Spleen (tissue), 11 donors: ENCODE results near the gene PRSS38. TPM values are rescaled to one million over a fixed set of nuclear protein-coding genes. Genes with fewer than 3 reads are reported as not detected.
A peak's percentile ranks its signal among the peaks of the same experiment; 100 is the strongest.

Experiments used
- DNase-seq: peaks from one replicate; pipeline ENCODE4 v3.0.0-alpha.2; 2020
- H3K27ac ChIP-seq, 8 donors: fragments of 200-600 bp; sonication (generic) in 7 of 8; 1 replicate in 4 of 8; 2 replicates in 4 of 8; pipeline versions ENCODE4 v1.5.0 to v1.8.0; 2016 to 2021; ENCODE audit warnings: inconsistent platforms in 4 of 8, mild to moderate bottlenecking in 4 of 8, moderate library complexity in 1 of 8
- H3K27me3 ChIP-seq, 7 donors: fragments of 200-600 bp; sonication (generic) in 6 of 7; replicated peaks in 1 of 7; 1 replicate in 4 of 7; 2 replicates in 3 of 7; pipeline versions ENCODE4 v1.5.0 to v1.8.0; 2016 to 2021; ENCODE audit warnings: inconsistent platforms in 3 of 7, mild to moderate bottlenecking in 1 of 7
- H3K36me3 ChIP-seq, 6 donors: fragments of 200-600 bp; sonication (generic) in 5 of 6; 1 replicate in 4 of 6; 2 replicates in 2 of 6; pipeline versions ENCODE4 v1.5.0 to v1.8.0; 2016 to 2021; ENCODE audit warnings: inconsistent platforms in 2 of 6
- H3K4me1 ChIP-seq, 6 donors: fragments of 200-600 bp; sonication (generic) in 5 of 6; 1 replicate in 3 of 6; 2 replicates in 3 of 6; pipeline versions ENCODE4 v1.5.0 to v1.8.0; 2016 to 2021; ENCODE audit warnings: inconsistent platforms in 3 of 6
- H3K4me3 ChIP-seq, 8 donors: fragments of 200-600 bp; sonication (generic) in 7 of 8; 1 replicate in 4 of 8; 2 replicates in 4 of 8; pipeline versions ENCODE4 v1.5.0 to v1.8.0; 2016 to 2021; ENCODE audit warnings: inconsistent platforms in 4 of 8, mild to moderate bottlenecking in 4 of 8, moderate library complexity in 2 of 8
- H3K9me3 ChIP-seq, 8 donors: fragments of 200-600 bp; sonication (generic) in 7 of 8; 1 replicate in 4 of 8; 2 replicates in 4 of 8; pipeline versions ENCODE4 v1.5.0 to v1.8.0; 2016 to 2021; ENCODE audit warnings: inconsistent platforms in 4 of 8
- CTCF ChIP-seq, 11 experiments: fragments of 200-600 bp in 7 of 11; fragments of 450-650 bp in 4 of 11; sonication (generic) in 4 of 11; IDR thresholded peaks in 8 of 11; conservative IDR thresholded peaks in 3 of 11; 1 replicate in 7 of 11; 2 replicates in 4 of 11; pipeline versions ENCODE4 v1.4.0 to v1.8.0; 2016 to 2021; ENCODE audit warnings: antibody characterized with exemption in 11 of 11, inconsistent platforms in 4 of 11, mild to moderate bottlenecking in 1 of 11
- POLR2A ChIP-seq, 3 donors: fragments of 450-650 bp; IDR thresholded peaks; one replicate each; pipeline ENCODE4 v1.5.1; 2017; ENCODE audit warnings: antibody characterized with exemption in 3 of 3, mild to moderate bottlenecking in 1 of 3
- POLR2AphosphoS5 ChIP-seq, 3 donors: sonication (generic); formaldehyde crosslinking; IDR thresholded peaks; one replicate each; pipeline ENCODE4 v1.5.1; 2017; ENCODE audit warnings: antibody characterized with exemption in 3 of 3
- WGBS, 5 donors: extraction: QIAGEN DNeasy Blood & Tissue Kit in 3 of 5; methylation state at CpG; one replicate each; pipeline versions ENCODE4 v1.1.5 to v1.1.7; 2013 to 2018; 5-methylcytosine and 5-hydroxymethylcytosine counted together
- intact Hi-C: fragments of 100-400 bp; cut with DNase I; formaldehyde crosslinking; loops from one replicate; pipeline ENCODE4 v1.15.0; 2023; ENCODE audit warnings: low total_unique reads
- polyA plus RNA-seq, 3 donors: library from polyadenylated mRNA; stranded (reverse); fragments of 200-250 nt; gene quantifications; one replicate each; pipeline ENCODE4 v1.2.1, GENCODE V29; 2013
- total RNA-seq, 7 donors: library from RNA; depleted of rRNA in 3 of 7; stranded (reverse); fragments of >200 nt in 3 of 7; fragmentation: NEBNext Ultra II Directional in 4 of 7; extraction: Animal tissue kit (Norgen Biotek cat#: 25700) in 4 of 7; gene quantifications; one replicate each; pipeline versions ENCODE4 v1.1.0 to v1.2.1, GENCODE V29; 2016 to 2021
- donor health status: healthy with polysubstance abuse.
- donor health status: DM: no; HTN: no; CAD: no; lungs with moderate emphysema.
- donor health status: DM: no; HTN: no; CAD: no.
- donor health status: Bipolar disorder and iron deficiency.
- donor health status: healthy.
- donor health status: DM: no; HTN: no; CAD: no.
- donor health status: DM: yes; HTN: yes; CAD: no.

The PRSS38 gene
- total and polyA plus RNA-seq, 10 donors, result not detected

- no peak overlapping the region for H3K27ac ChIP-seq
- H3K27me3 ChIP-seq, result peaks cover 0 to 26% (median 12%) of the 10 kb centered on the region in 7 donors
- no peaks in the 10 kb centered on the region for H3K36me3 ChIP-seq
- TF ChIP-seq CTCF (IDR thresholded peaks at IDR 0.05 in 8 of 11, conservative IDR thresholded peaks at IDR 0.05 in 3 of 11) (no peak), POLR2A (IDR thresholded peaks at IDR 0.05) (no peak), POLR2AphosphoS5 (IDR thresholded peaks at IDR 0.05) (no peak)
- H3K4me3 ChIP-seq, result no peak overlapping the region
- 78 to 90% (median 86%) methylated on average over 7 to 13 of the region's 13 CpGs for WGBS, 5 donors
- intact Hi-C loops, result no loop called here
- DNase-seq, result no peak
- H3K4me1 ChIP-seq, result peaks cover 4 to 33% (median 22%) of the 10 kb centered on the region in 6 donors
- no peaks in the 10 kb centered on the region for H3K9me3 ChIP-seq
These were observed 74.5 kb downstream of the PRSS38 start for GRCh38 chr1:227889863-227890405.

- H3K36me3 ChIP-seq, result no peaks in the 10 kb centered on the region
- TF ChIP-seq CTCF (IDR thresholded peaks at IDR 0.05 in 8 of 11, conservative IDR thresholded peaks at IDR 0.05 in 3 of 11), result no peak
- no peak for TF ChIP-seq POLR2AphosphoS5 (IDR thresholded peaks at IDR 0.05)
- TF ChIP-seq POLR2A (IDR thresholded peaks at IDR 0.05), result no peak
- 80 to 93% (median 89%) methylated on average over 9 to 13 of the region's 13 CpGs for WGBS, 5 donors
These were observed 75.2 kb downstream of the PRSS38 start for GRCh38 chr1:227890451-227891222.

GRCh38 chr1:227891223-227891954 lies 75.9 kb downstream of the PRSS38 start:
- TF ChIP-seq CTCF (IDR thresholded peaks at IDR 0.05 in 8 of 11, conservative IDR thresholded peaks at IDR 0.05 in 3 of 11), result no peak
- TF ChIP-seq POLR2AphosphoS5 (IDR thresholded peaks at IDR 0.05), result no peak
- no peak for TF ChIP-seq POLR2A (IDR thresholded peaks at IDR 0.05)
- H3K27ac ChIP-seq, result no peak overlapping the region
- DNase-seq, result peak; percentile 72
- peaks cover 0 to 17% (median 12%) of the 10 kb centered on the region in 7 donors for H3K27me3 ChIP-seq
- no peaks in the 10 kb centered on the region for H3K36me3 ChIP-seq
- peaks cover 4 to 18% (median 12%) of the 10 kb centered on the region in 6 donors for H3K4me1 ChIP-seq
- H3K4me3 ChIP-seq, result no peak overlapping the region
- WGBS, 5 donors, result 82 to 87% (median 86%) methylated on average over 14 to 19 of the region's 19 CpGs
- no peaks in the 10 kb centered on the region for H3K9me3 ChIP-seq
- intact Hi-C loops, result no loop called here

More at GRCh38 chr1:227890451-227891222, 75.2 kb downstream of the PRSS38 start:
- DNase-seq, result peak; percentile 64
- no peak overlapping the region for H3K4me3 ChIP-seq
- no peaks in the 10 kb centered on the region for H3K9me3 ChIP-seq
- intact Hi-C loops, result no loop called here
- H3K27ac ChIP-seq, result no peak overlapping the region
- H3K4me1 ChIP-seq, result peaks cover 4 to 26% (median 18%) of the 10 kb centered on the region in 6 donors
- peaks cover 0 to 23% (median 12%) of the 10 kb centered on the region in 7 donors for H3K27me3 ChIP-seq
